GM23338 (cell line): ENCODE measurements around the gene NFIC. TPM values are rescaled to one million over a fixed set of nuclear protein-coding genes. Genes with fewer than 3 reads are reported as not detected.

Source experiments
- ATAC-seq: fragments of 200-7000 bp; cut with Tn5 transposase; 3 replicates; pipeline ENCODE4 v1.9.1; 2020
- DNase-seq: peaks from one replicate; pipeline ENCODE4 v3.0.0-alpha.2; 2015; ENCODE audit warnings: low spot score
- H2AFZ ChIP-seq: fragments of 200-600 bp; sonication (generic); 2 replicates; pipeline ENCODE4 v1.8.0; 2016; ENCODE audit warnings: antibody characterized with exemption, mild to moderate bottlenecking, moderate library complexity
- H3F3A ChIP-seq: fragments of 200-600 bp; sonication (generic); replicated peaks from 2 replicates; pipeline ENCODE4 v1.8.0; 2017; ENCODE audit warnings: antibody characterized with exemption, mixed run types, low read depth
- H3K27ac ChIP-seq: fragments of 200-600 bp; sonication (generic); 2 replicates; pipeline ENCODE4 v1.6.1; 2016; ENCODE audit warnings: low read depth
- H3K27me3 ChIP-seq: fragments of 200-600 bp; sonication (generic); 2 replicates; pipeline ENCODE4 v1.8.0; 2016; ENCODE audit warnings: mild to moderate bottlenecking, mixed run types, moderate library complexity; ENCODE audit not compliant: insufficient read depth
- H3K36me3 ChIP-seq: fragments of 200-600 bp; sonication (generic); 2 replicates; pipeline ENCODE4 v1.8.0; 2016; ENCODE audit warnings: mild to moderate bottlenecking; ENCODE audit not compliant: insufficient read depth
- H3K4me1 ChIP-seq: fragments of 200-600 bp; sonication (generic); 2 replicates; pipeline ENCODE4 v1.8.0; 2016; ENCODE audit warnings: mild to moderate bottlenecking, moderate library complexity; ENCODE audit not compliant: insufficient read depth
- H3K4me2 ChIP-seq: fragments of 200-600 bp; sonication (generic); 2 replicates; pipeline ENCODE4 v1.7.1; 2017; ENCODE audit warnings: mixed run types
- H3K4me3 ChIP-seq: fragments of 200-600 bp; sonication (generic); 2 replicates; pipeline ENCODE4 v1.6.1; 2016; ENCODE audit warnings: mixed run types
- H3K79me2 ChIP-seq: fragments of 200-600 bp; sonication (generic); replicated peaks from 2 replicates; pipeline ENCODE4 v1.8.0; 2017; ENCODE audit warnings: mild to moderate bottlenecking; ENCODE audit not compliant: insufficient read depth
- H3K9me2 ChIP-seq: fragments of 200-600 bp; sonication (generic); 2 replicates; pipeline ENCODE4 v1.8.0; 2017; ENCODE audit not compliant: insufficient read depth
- H4K20me1 ChIP-seq: fragments of 200-600 bp; sonication (generic); replicated peaks from 2 replicates; pipeline ENCODE4 v1.8.0; 2017; ENCODE audit warnings: mild to moderate bottlenecking; ENCODE audit not compliant: insufficient read depth
- H3K27ac Mint-ChIP-seq: 2 replicates; pipeline ENCODE4 v1.8.0; 2020; ENCODE audit warnings: inconsistent platforms, mild to moderate bottlenecking, moderate library complexity, mixed read lengths
- H3K27me3 Mint-ChIP-seq: 3 replicates; pipeline ENCODE4 v1.8.0; 2022; ENCODE audit warnings: low read depth, mild to moderate bottlenecking, moderate library complexity, mixed read lengths, inconsistent platforms; ENCODE audit not compliant: insufficient read depth, poor library complexity
- H3K36me3 Mint-ChIP-seq: 3 replicates; pipeline ENCODE4 v1.8.0; 2021; ENCODE audit warnings: low read depth, mild to moderate bottlenecking, inconsistent platforms, moderate library complexity, mixed read lengths
- H3K4me1 Mint-ChIP-seq: 3 replicates; pipeline ENCODE4 v1.8.0; 2020; ENCODE audit warnings: mild to moderate bottlenecking, inconsistent platforms, mixed read lengths
- H3K4me3 Mint-ChIP-seq: 3 replicates; pipeline ENCODE4 v1.8.0; 2021; ENCODE audit warnings: moderate library complexity, mild to moderate bottlenecking, inconsistent platforms, mixed read lengths
- H3K9me3 Mint-ChIP-seq: 3 replicates; pipeline ENCODE4 v1.8.0; 2020; ENCODE audit warnings: moderate library complexity, mild to moderate bottlenecking, inconsistent platforms, mixed read lengths
- JUNB ChIP-seq: IDR thresholded peaks from one replicate; pipeline ENCODE4 v1.6.1; 2016; ENCODE audit warnings: antibody characterized with exemption; ENCODE audit not compliant: unreplicated experiment
- POLR2AphosphoS5 ChIP-seq: IDR thresholded peaks from 2 replicates; pipeline ENCODE4 v1.6.1; 2016; ENCODE audit warnings: antibody characterized with exemption, low read depth
- STAT1 ChIP-seq: IDR thresholded peaks from one replicate; pipeline ENCODE4 v1.6.1; 2016; ENCODE audit warnings: antibody characterized with exemption; ENCODE audit not compliant: unreplicated experiment
- ZNF331 ChIP-seq: fragments of 250-450 bp; sonication (Bioruptor Pico); IDR thresholded peaks from 2 replicates; pipeline ENCODE4 v1.5.0; 2020; ENCODE audit warnings: low read depth, mild to moderate bottlenecking, moderate library complexity
- polyA plus RNA-seq: library from polyadenylated mRNA; unstranded; fragments of >200 nt; fragmentation: Nextera tagmentation; extraction: Ambion mirVana; gene quantifications from 2 replicates; pipeline ENCODE4 v1.2.1, GENCODE V29; 2016
- total RNA-seq: library from RNA; depleted of rRNA; stranded (reverse); fragments of >200 nt; shearing (Covaris generic); gene quantifications from 2 replicates; pipeline ENCODE4 v1.2.3, GENCODE V29; 2014
- TF ChIP-seq, protein P1 (sequence below), 2 experiments: fragments of 200-600 bp in 1 of 2; sonication (generic) in 1 of 2; conservative IDR thresholded peaks; 2 replicates each; pipeline versions ENCODE4 v1.5.1 to v1.6.1; 2016 to 2017; ENCODE audit warnings: antibody characterized with exemption in 2 of 2, low read depth in 2 of 2, mild to moderate bottlenecking in 2 of 2, moderate library complexity in 1 of 2
- TF ChIP-seq, protein P2 (sequence below): IDR thresholded peaks from one replicate; pipeline ENCODE4 v1.6.1; 2018; ENCODE audit warnings: antibody characterized with exemption; ENCODE audit not compliant: unreplicated experiment

Gene NFIC
- total and polyA plus RNA-seq, 2 experiments from 2014 or later, result 1.3 to 5.3 TPM

DNA sequence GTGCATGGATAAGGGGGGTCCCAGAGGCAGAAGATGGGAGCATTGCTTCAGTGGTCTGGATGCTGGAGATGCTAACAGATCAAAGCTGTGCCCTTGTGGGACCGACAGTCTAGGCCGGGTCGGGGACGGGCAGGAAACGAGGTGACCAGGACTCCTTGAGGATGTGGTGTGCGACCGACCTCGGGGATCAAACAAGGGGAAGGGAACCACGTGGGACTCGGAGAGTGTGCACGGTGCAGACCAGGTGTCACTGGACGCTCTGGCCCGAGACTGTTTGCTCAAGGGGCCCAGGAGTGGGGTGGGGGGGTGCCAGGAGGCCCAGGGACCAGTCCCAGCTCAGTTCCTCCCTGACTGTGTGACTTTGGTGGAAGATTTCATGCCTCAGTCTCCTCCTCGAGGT lies 6.0 kb downstream of the NFIC start (continued):
- TF ChIP-seq, protein P1, sequence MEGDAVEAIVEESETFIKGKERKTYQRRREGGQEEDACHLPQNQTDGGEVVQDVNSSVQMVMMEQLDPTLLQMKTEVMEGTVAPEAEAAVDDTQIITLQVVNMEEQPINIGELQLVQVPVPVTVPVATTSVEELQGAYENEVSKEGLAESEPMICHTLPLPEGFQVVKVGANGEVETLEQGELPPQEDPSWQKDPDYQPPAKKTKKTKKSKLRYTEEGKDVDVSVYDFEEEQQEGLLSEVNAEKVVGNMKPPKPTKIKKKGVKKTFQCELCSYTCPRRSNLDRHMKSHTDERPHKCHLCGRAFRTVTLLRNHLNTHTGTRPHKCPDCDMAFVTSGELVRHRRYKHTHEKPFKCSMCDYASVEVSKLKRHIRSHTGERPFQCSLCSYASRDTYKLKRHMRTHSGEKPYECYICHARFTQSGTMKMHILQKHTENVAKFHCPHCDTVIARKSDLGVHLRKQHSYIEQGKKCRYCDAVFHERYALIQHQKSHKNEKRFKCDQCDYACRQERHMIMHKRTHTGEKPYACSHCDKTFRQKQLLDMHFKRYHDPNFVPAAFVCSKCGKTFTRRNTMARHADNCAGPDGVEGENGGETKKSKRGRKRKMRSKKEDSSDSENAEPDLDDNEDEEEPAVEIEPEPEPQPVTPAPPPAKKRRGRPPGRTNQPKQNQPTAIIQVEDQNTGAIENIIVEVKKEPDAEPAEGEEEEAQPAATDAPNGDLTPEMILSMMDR (conservative IDR thresholded peaks at IDR 0.05; ENCODE audit: low read depth in 2 of 2), result no peak
- TF ChIP-seq POLR2AphosphoS5, result no peak
- TF ChIP-seq, protein P2, sequence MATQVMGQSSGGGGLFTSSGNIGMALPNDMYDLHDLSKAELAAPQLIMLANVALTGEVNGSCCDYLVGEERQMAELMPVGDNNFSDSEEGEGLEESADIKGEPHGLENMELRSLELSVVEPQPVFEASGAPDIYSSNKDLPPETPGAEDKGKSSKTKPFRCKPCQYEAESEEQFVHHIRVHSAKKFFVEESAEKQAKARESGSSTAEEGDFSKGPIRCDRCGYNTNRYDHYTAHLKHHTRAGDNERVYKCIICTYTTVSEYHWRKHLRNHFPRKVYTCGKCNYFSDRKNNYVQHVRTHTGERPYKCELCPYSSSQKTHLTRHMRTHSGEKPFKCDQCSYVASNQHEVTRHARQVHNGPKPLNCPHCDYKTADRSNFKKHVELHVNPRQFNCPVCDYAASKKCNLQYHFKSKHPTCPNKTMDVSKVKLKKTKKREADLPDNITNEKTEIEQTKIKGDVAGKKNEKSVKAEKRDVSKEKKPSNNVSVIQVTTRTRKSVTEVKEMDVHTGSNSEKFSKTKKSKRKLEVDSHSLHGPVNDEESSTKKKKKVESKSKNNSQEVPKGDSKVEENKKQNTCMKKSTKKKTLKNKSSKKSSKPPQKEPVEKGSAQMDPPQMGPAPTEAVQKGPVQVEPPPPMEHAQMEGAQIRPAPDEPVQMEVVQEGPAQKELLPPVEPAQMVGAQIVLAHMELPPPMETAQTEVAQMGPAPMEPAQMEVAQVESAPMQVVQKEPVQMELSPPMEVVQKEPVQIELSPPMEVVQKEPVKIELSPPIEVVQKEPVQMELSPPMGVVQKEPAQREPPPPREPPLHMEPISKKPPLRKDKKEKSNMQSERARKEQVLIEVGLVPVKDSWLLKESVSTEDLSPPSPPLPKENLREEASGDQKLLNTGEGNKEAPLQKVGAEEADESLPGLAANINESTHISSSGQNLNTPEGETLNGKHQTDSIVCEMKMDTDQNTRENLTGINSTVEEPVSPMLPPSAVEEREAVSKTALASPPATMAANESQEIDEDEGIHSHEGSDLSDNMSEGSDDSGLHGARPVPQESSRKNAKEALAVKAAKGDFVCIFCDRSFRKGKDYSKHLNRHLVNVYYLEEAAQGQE, result no peak

GRCh38 chr19:3373971-3374368 lies 7.6 kb downstream of the NFIC start:
- Histone ChIP-seq H3K27ac (no peak overlapping the region), H3K79me2 (no peaks in the 10 kb centered on the region), H3K36me3 (no peaks in the 10 kb centered on the region), H3F3A (no peaks in the 10 kb centered on the region), H2AFZ (no peak overlapping the region), H4K20me1 (no peaks in the 10 kb centered on the region), H3K27me3 (peaks cover 59% of the 10 kb centered on the region), H3K4me1 (peaks cover 12% of the 10 kb centered on the region; the same call in 1 of the 2 replicates), H3K9me2 (no peaks in the 10 kb centered on the region), H3K4me2 (no peak overlapping the region), H3K4me3 (no peak overlapping the region)
- H3K4me1 Mint-ChIP-seq, result peaks cover 16% of the 10 kb centered on the region
- no peak overlapping the region for H3K27ac Mint-ChIP-seq
- no peak overlapping the region; the same call in 2 of the 3 replicates for H3K4me3 Mint-ChIP-seq
- ATAC-seq (no peak), DNase-seq (no peak)
- H3K27me3 Mint-ChIP-seq, result peaks cover 54% of the 10 kb centered on the region
- H3K9me3 Mint-ChIP-seq, result no peaks in the 10 kb centered on the region
- H3K36me3 Mint-ChIP-seq, result no peaks in the 10 kb centered on the region; the same call in 2 of the 3 replicates
- TF ChIP-seq, protein P2, result no peak
- TF ChIP-seq JUNB (no peak), ZNF331 (CRISPR knock-in tag) (no peak), POLR2AphosphoS5 (no peak), STAT1 (no peak)
- TF ChIP-seq, protein P1 (conservative IDR thresholded peaks at IDR 0.05; ENCODE audit: low read depth in 2 of 2), result no peak
